Measurements from ENCODE around the gene EPHB6. TPM values are rescaled to one million over a fixed set of nuclear protein-coding genes. Genes with fewer than 3 reads are reported as not detected.
A peak's percentile ranks its signal among the peaks of the same experiment; 100 is the strongest.

Gene EPHB6
- total RNA-seq, 2 experiments from 2014 or later = 22.1 to 22.8 TPM

DNA sequence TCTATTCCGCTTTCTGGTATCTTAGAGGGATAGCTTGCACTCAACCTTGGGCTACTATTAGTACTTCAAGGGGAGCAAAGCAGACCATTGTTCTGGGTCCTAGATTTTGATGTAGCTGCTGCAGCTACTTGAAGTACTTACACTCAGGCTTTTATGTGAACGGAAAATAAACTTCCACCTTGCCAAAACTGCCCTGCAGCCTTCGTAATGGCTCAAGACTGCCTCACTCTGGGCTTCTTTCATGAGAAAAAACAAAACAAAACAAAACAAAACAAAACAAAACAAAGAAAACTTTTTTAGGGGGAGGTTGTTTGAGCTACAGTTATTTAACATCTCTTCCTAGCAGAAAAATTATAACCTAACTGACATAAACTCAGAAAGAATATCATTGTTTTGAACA, 19.4 kb upstream of the EPHB6 start:
- CTCF ChIA-PET = interaction anchor here (0.6 to 2.4 kb wide), 21 partner anchors 14 to 416 kb away, joined by 3 to 32 read pairs (median 4); no protein-coding TSS in a partner anchor
- Mint-ChIP-seq H3K4me1 (ENCODE audit: low read depth) (peaks cover 35% of the 10 kb centered on the region), H3K36me3 (ENCODE audit: low read depth) (no peaks in the 10 kb centered on the region), H3K9me3 (no peaks in the 10 kb centered on the region), H3K27me3 (ENCODE audit: low read depth) (no peaks in the 10 kb centered on the region), H3K27ac (no peak overlapping the region), H3K4me3 (no peak overlapping the region)
- intact Hi-C loops (cut with micrococcal nuclease) = loop anchor here (1.0 kb wide), 1 partner anchor 24 kb away; no protein-coding TSS in a partner anchor
- DNase-seq = peak; percentile 45

DNA sequence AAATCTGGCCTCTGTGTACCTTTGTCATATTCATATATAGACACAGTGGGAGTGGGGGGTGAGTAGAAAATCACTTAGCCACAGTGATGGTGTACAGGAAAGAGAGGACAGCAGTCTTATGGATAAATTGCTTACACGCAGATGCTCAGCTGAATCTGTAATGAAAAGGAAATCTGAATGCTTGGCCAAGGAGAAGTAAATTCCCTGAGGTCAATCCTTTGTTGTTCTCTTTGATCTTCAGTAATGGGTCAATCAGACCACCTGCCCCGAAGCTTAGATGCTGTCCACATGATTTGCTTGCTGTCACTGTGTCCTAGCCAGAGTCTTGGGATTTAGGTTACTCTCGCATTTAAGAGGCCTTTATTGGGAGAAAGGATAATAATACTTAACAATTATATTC, 18.4 kb upstream of the EPHB6 start:
- no peaks in the 10 kb centered on the region for H3K27me3 Mint-ChIP-seq (ENCODE audit: low read depth)
- CTCF ChIA-PET = interaction anchor here (1.3 to 2.4 kb wide), 8 partner anchors 16 to 301 kb away, joined by 3 to 32 read pairs (median 6); no protein-coding TSS in a partner anchor

DNA sequence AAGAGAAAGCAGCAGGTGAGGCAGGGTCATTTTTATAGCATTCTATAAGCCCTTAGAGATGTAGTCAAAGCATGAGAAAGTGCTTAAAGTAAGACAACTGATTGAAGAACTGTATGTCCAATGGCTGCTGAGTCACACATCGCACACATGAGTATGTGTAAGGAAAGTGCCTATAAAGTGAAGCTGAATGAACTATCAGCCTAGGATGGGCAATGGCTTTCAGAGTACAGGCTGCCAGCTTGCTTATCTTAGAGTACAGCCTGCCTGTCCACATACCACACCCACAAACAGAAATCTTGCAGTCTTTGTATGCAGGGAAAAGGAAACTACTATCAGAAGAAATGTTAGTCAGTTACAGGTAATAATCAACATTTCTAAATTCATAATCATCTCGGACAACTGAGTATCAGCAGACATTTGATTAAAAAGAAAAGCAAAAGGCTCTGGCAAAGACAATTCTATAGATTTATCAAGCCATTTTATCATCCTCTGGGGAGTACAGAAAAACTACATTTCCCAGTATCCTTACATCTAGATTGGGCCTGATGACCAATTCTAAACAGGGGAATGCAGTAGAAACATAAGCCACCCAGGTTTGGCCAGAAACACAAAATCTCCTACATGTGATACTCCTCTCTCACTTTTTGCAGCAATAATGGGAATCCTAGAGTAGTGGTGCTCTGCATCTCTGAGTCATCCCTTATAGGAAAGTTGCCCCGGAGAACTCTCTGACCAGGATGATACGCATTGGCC, 16.2 kb upstream of the EPHB6 start:
- Mint-ChIP-seq H3K27me3 (ENCODE audit: low read depth) (no peaks in the 10 kb centered on the region), H3K36me3 (ENCODE audit: low read depth) (no peaks in the 10 kb centered on the region)
- intact Hi-C loops (cut with micrococcal nuclease) = no loop called here

More for the DNA sequence above, 18.4 kb upstream of the EPHB6 start:
- Mint-ChIP-seq H3K4me3 (no peak overlapping the region), H3K9me3 (no peaks in the 10 kb centered on the region), H3K27ac (no peak overlapping the region), H3K36me3 (ENCODE audit: low read depth) (no peaks in the 10 kb centered on the region), H3K4me1 (ENCODE audit: low read depth) (peaks cover 29% of the 10 kb centered on the region)
- no peak for DNase-seq
- intact Hi-C loops (cut with micrococcal nuclease) = no loop called here

DNA sequence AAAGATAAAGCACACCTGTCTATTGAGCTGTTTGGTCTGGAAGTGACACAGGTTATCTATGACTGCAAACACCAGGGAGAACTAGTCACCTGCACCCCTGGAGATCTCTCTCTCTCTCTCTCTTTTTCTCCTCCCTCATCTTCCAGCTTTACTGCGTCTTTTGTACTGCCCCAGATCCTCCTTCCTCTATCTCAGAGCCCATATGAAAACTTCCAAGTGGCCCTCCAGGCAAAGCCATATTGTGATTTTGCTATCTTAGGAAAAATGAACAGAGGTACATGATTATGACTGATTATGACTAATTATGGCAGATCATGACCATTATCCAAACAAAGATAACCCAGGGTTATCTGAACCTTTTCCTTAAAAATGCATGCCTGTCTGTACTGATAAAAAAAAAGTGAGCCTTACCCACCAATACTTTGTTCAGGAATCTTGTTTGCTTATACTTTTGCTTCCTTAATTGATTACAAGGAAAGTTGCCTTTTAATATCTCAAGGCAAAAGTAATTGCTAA, 12.6 kb upstream of the EPHB6 start:
- Mint-ChIP-seq H3K36me3 (ENCODE audit: low read depth) (no peaks in the 10 kb centered on the region), H3K4me3 (no peak overlapping the region), H3K4me1 (ENCODE audit: low read depth) (no peaks in the 10 kb centered on the region), H3K27me3 (ENCODE audit: low read depth) (no peaks in the 10 kb centered on the region), H3K9me3 (no peaks in the 10 kb centered on the region), H3K27ac (no peak overlapping the region)
- intact Hi-C loops (cut with micrococcal nuclease) = no loop called here
- no peak for DNase-seq
- CTCF ChIA-PET = interaction anchor here (1.2 kb wide), 1 partner anchor 14 kb away, joined by 3 read pairs; no protein-coding TSS in a partner anchor

More for the DNA sequence above, 16.2 kb upstream of the EPHB6 start:
- no peak overlapping the region for H3K27ac Mint-ChIP-seq
- H3K4me1 Mint-ChIP-seq (ENCODE audit: low read depth) = peaks cover 22% of the 10 kb centered on the region
- H3K9me3 Mint-ChIP-seq = no peaks in the 10 kb centered on the region
- no peak overlapping the region for H3K4me3 Mint-ChIP-seq
- CTCF ChIA-PET = no interaction called here
- no peak for DNase-seq

DNA sequence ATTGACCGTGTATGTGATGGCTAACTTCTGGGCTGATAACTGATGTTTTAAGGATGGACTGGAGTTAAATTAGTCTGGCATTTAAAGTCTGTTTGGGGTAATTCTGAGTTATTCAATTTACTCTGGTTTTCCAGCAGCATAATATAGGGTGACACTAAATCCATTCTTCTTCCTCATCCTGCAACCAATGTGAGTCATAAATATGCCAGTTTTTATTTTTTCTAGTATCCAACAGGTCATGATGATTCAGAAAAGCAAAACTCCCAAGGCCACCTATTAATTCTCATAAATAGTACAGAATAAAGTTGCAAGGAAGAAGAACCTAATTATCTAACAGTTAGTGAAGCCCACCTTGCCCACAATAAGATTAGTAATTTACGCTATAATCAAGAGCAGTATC, 7.5 kb upstream of the EPHB6 start:
- no peaks in the 10 kb centered on the region for H3K36me3 Mint-ChIP-seq (ENCODE audit: low read depth)
- no peak overlapping the region for H3K4me3 Mint-ChIP-seq
- intact Hi-C loops (cut with micrococcal nuclease) = no loop called here
- DNase-seq = no peak
- H3K9me3 Mint-ChIP-seq = no peaks in the 10 kb centered on the region
- CTCF ChIA-PET = no interaction called here
- no peak overlapping the region for H3K27ac Mint-ChIP-seq
- H3K4me1 Mint-ChIP-seq (ENCODE audit: low read depth) = peaks cover 14% of the 10 kb centered on the region
- H3K27me3 Mint-ChIP-seq (ENCODE audit: low read depth) = no peaks in the 10 kb centered on the region

DNA sequence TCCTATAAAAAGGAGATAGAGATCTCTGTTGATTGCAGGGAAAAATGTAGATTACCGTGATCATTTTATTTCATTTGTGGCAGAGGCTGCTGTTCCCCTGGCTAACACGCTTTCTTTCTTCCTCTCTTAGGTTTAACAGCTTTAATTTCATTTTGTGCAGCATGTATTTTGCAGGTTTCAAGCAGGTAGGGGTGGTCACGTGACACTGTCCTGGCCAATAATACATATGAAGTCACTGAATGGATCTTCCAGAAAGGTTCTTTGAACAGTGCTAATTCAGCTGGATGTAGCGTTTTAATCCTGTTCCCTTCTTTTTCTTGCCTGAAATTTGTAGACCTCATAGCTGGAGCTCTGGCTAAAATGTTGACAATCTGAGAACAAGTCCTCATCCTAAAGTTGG, 3.6 kb upstream of the EPHB6 start:
- H3K4me1 Mint-ChIP-seq (ENCODE audit: low read depth) = peaks cover 20% of the 10 kb centered on the region

DNA sequence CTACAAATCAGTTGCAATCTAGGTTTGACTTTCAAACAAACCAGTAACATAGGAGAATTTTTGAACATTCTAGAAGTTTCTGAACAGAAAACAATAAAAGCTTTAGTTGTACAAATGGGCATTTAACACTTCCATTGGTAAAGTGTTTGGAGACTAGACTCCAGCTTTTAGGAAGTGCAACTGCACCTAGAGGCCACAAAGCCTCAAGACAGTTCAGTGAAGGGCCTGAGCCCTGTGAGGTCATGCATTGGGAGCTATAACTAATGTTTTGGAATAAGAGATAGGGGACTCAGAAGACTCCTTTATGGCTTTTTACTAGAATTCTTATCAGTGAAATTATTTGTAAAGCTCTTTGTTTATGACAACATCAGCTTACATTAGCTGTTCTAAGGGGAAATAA, 3.0 kb upstream of the EPHB6 start:
- Mint-ChIP-seq H3K4me1 (ENCODE audit: low read depth) (peaks cover 25% of the 10 kb centered on the region), H3K4me3 (no peak overlapping the region), H3K9me3 (no peaks in the 10 kb centered on the region), H3K27me3 (ENCODE audit: low read depth) (no peaks in the 10 kb centered on the region), H3K27ac (no peak overlapping the region), H3K36me3 (ENCODE audit: low read depth) (no peaks in the 10 kb centered on the region)
- CTCF ChIA-PET = interaction anchor here (0.8 to 2.3 kb wide), 11 partner anchors 9 to 364 kb away, joined by 3 to 10 read pairs (median 5); no protein-coding TSS in a partner anchor
- no peak for DNase-seq
- intact Hi-C loops (cut with micrococcal nuclease) = loop anchor here (5.0 kb wide), 3 partner anchors 525 to 875 kb away; no protein-coding TSS in a partner anchor

More for the DNA sequence above, 3.6 kb upstream of the EPHB6 start:
- Mint-ChIP-seq H3K9me3 (no peaks in the 10 kb centered on the region), H3K4me3 (no peak overlapping the region), H3K27me3 (ENCODE audit: low read depth) (no peaks in the 10 kb centered on the region), H3K27ac (no peak overlapping the region), H3K36me3 (ENCODE audit: low read depth) (no peaks in the 10 kb centered on the region)
- CTCF ChIA-PET = interaction anchor here (0.8 to 2.3 kb wide), 10 partner anchors 9 to 152 kb away, joined by 3 to 10 read pairs (median 6); no protein-coding TSS in a partner anchor
- DNase-seq = no peak
- intact Hi-C loops (cut with micrococcal nuclease) = loop anchor here (5.0 kb wide), 3 partner anchors 526 to 874 kb away; no protein-coding TSS in a partner anchor

DNA sequence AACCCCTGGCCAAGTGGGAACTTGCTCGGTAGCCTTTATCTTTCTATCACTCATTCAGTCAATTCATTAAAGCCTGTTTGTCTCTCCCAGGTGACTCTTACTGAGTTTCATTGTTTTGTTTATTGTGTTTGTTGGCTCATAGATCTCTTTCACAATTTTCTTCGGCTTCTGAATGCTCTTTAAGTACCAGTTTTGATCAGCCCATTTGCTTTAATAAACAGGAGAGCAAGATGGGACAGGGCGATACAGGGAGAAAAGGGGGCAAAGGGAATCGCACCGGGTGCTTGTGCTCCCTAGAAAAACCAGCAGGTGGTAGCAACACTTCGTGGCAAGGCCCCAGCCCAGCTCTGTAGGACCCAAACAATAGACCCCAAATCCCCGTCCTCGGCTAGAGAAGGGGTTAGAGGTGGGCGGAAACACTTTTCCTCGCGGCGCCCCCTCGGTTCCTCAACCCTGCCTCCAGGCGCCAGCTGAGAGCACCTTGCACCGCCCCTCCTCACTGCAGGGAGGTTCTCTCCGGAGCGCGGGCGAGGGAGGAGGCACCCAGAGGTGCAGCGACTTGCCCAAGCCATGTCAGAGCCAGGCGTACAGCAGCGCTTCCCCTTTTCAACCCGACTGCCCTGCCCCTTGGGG, 1.0 kb upstream of the EPHB6 start:
- intact Hi-C loops (cut with micrococcal nuclease) = loop anchor here (1.0 to 5.0 kb wide), 11 partner anchors 12 to 877 kb away; partner anchors contain the start of genes CASP2 and LLCFC1
- DNase-seq = peak; percentile 74
- H3K4me3 Mint-ChIP-seq = peak overlapping the region; percentile 91
- CTCF ChIA-PET = interaction anchor here (0.6 to 3.1 kb wide), 8 partner anchors 13 to 335 kb away, joined by 3 to 24 read pairs (median 3); no protein-coding TSS in a partner anchor
- H3K27ac Mint-ChIP-seq = peak overlapping the region; percentile 79
- no peaks in the 10 kb centered on the region for H3K36me3 Mint-ChIP-seq (ENCODE audit: low read depth)
- no peaks in the 10 kb centered on the region for H3K9me3 Mint-ChIP-seq
- H3K27me3 Mint-ChIP-seq (ENCODE audit: low read depth) = no peaks in the 10 kb centered on the region
- H3K4me1 Mint-ChIP-seq (ENCODE audit: low read depth) = peaks cover 31% of the 10 kb centered on the region

DNA sequence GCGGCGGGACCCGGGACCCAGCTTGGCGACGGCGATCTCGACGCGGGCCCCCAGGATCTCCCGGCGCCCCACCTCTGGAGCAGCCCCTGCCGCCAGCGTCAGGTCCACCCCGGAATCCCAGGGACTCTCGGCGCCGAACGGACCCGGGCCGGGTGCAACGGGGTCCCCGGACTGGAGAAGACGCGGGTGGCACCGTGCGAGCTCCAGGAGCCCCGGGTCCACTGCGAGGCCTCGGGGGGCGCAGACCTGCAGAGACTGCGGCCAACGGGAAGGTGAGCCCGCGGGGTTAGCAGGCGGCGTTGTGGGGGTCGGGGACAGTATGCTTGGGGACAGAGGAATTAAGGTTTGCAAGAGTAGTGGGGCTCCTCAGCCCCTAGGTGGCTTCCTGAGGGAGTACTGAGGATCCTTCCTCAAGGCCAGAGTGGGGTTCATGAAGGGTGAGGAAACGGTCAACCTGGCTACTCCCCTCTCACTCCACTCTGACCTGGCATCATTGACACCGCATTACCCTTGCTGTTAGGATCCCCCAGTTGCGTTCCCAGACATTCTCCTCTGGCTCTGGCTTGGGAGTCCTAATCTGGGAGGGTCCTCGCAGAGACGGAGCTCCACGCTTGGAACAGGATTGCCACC, 353 bp downstream of the EPHB6 start:
- H3K27me3 Mint-ChIP-seq (ENCODE audit: low read depth) = no peaks in the 10 kb centered on the region
- H3K4me3 Mint-ChIP-seq = peak overlapping the region; percentile 73
- no peaks in the 10 kb centered on the region for H3K36me3 Mint-ChIP-seq (ENCODE audit: low read depth)
- H3K4me1 Mint-ChIP-seq (ENCODE audit: low read depth) = peaks cover 37% of the 10 kb centered on the region
- no peak for DNase-seq
- intact Hi-C loops (cut with micrococcal nuclease) = loop anchor here (2.0 kb wide), 2 partner anchors 320 to 434 kb away; partner anchors contain the start of gene CASP2
- H3K27ac Mint-ChIP-seq = no peak overlapping the region
- CTCF ChIA-PET = interaction anchor here (0.6 to 3.1 kb wide), 13 partner anchors 11 to 551 kb away, joined by 3 to 24 read pairs (median 4); no protein-coding TSS in a partner anchor
- no peaks in the 10 kb centered on the region for H3K9me3 Mint-ChIP-seq

DNA sequence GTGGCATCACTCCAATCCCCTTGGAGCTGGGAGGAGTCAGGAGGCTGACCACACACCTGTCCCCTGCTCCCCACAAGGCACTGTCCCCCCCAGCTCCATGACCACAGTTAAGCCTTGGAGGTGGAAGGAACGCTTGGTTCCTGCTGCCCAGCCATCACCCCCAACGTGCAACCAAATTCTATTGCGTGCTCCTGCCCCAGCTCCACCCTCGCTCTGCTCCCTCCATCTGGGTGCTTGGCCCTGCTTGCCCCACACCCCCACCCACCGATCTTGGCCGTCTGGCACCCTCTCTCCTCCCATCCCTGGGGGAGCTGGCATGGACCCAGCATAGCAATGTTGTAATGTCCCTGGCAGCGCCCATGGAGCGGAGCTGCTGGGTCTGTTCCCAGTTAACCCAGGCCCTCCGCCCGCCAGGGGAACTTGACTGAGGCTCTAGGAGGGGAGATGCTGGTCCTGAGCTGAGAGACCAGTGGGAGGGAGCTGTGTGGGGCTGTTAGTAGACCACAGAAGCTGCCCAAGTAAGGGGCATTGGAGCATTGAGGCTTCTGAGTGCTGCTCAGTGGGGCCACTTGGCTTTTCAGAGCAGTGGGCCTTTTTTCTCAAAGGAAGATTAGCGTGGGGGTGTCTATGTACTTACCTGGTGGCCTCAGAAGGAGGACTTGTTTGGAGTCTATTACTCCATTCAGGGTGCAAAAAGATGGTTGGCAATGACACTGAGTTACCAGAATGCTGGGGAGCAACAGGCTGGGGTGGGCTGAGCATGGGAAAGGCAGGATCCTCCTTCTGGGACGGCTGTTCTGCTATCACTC, 1.1 kb downstream of the EPHB6 start:
- H3K4me3 Mint-ChIP-seq = peak overlapping the region; percentile 73
- H3K27me3 Mint-ChIP-seq (ENCODE audit: low read depth) = no peaks in the 10 kb centered on the region
- no peak for DNase-seq
- no peaks in the 10 kb centered on the region for H3K36me3 Mint-ChIP-seq (ENCODE audit: low read depth)
- peaks cover 30% of the 10 kb centered on the region for H3K4me1 Mint-ChIP-seq (ENCODE audit: low read depth)
- intact Hi-C loops (cut with micrococcal nuclease) = loop anchor here (2.0 kb wide), 2 partner anchors 321 to 433 kb away; partner anchors contain the start of gene CASP2
- H3K27ac Mint-ChIP-seq = peak overlapping the region; percentile 16
- CTCF ChIA-PET = interaction anchor here (0.6 to 3.1 kb wide), 10 partner anchors 10 to 552 kb away, joined by 3 to 24 read pairs (median 5); no protein-coding TSS in a partner anchor
- H3K9me3 Mint-ChIP-seq = no peaks in the 10 kb centered on the region

All from activated naive CD4-positive, alpha-beta T cell treated with anti-CD3 and anti-CD28 coated beads for 36 hours (primary cell).